Activated CD8-positive, alpha-beta T cell treated with anti-CD3 and anti-CD28 coated beads for 36 hours (primary cell): Measurements from ENCODE around the gene DAAM2. TPM values are rescaled to one million over a fixed set of nuclear protein-coding genes. Genes with fewer than 3 reads are reported as not detected.

Experiments
- ATAC-seq: fragments of 200-7000 bp; cut with Tn5 transposase; one replicate; pipeline ENCODE4 v1.10.0; 2021; ENCODE audit warnings: mild to moderate bottlenecking, moderate library complexity
- CTCF ChIA-PET: fragments of 350-600 bp; sonication (Branson Sonifier 250); formaldehyde crosslinking; loops from one replicate; lab custom pipeline; 2021; ENCODE audit warnings: antibody characterized with exemption; lab: Charles Lee
- POLR2A ChIA-PET: fragments of 350-600 bp; sonication (Branson Sonifier 250); formaldehyde crosslinking; loops from one replicate; lab custom pipeline; 2021; ENCODE audit warnings: antibody characterized with exemption; lab: Charles Lee
- DNase-seq: peaks from one replicate; pipeline ENCODE4 v3.0.0-alpha.2; 2020
- H3K27ac Mint-ChIP-seq: one replicate; pipeline ENCODE4 v1.8.0; 2021; ENCODE audit warnings: mild to moderate bottlenecking, mixed read lengths
- H3K27me3 Mint-ChIP-seq: one replicate; pipeline ENCODE4 v1.8.0; 2021; ENCODE audit warnings: mixed read lengths
- H3K36me3 Mint-ChIP-seq: one replicate; pipeline ENCODE4 v1.8.0; 2021; ENCODE audit warnings: low read depth, mixed read lengths
- H3K4me1 Mint-ChIP-seq: one replicate; pipeline ENCODE4 v1.8.0; 2021; ENCODE audit warnings: low read depth, mixed read lengths
- H3K4me3 Mint-ChIP-seq: one replicate; pipeline ENCODE4 v1.8.0; 2021; ENCODE audit warnings: mild to moderate bottlenecking, moderate library complexity, mixed read lengths
- H3K9me3 Mint-ChIP-seq: one replicate; pipeline ENCODE4 v1.8.0; 2021; ENCODE audit warnings: mixed read lengths
- CTCF ChIP-seq: fragments of 200-600 bp; IDR thresholded peaks from one replicate; pipeline ENCODE4 v1.8.0; 2022; ENCODE audit warnings: antibody characterized with exemption, mild to moderate bottlenecking
- intact Hi-C: fragments of 100-400 bp; cut with micrococcal nuclease; formaldehyde crosslinking; loops from one replicate; pipeline ENCODE4 v1.10.0; 2022
- total RNA-seq, 2 experiments: library from RNA; stranded (reverse); gene quantifications; one replicate each; pipeline ENCODE4 v1.2.3, GENCODE V29; 2021

Gene DAAM2
- total RNA-seq, 2 experiments from 2014 or later: not detected

- Mint-ChIP-seq H3K27me3 (no peaks in the 10 kb centered on the region), H3K9me3 (no peaks in the 10 kb centered on the region), H3K36me3 (no peaks in the 10 kb centered on the region), H3K27ac (no peak overlapping the region), H3K4me1 (no peaks in the 10 kb centered on the region), H3K4me3 (no peak overlapping the region)
- TF ChIP-seq CTCF: no peak
- POLR2A ChIA-PET: no interaction called here
- no peak for DNase-seq
- intact Hi-C loops: no loop called here
- ATAC-seq: no peak
- CTCF ChIA-PET: no interaction called here
These were observed 89.8 kb downstream of the DAAM2 start for GRCh38 chr6:39881851-39882530.

DNA sequence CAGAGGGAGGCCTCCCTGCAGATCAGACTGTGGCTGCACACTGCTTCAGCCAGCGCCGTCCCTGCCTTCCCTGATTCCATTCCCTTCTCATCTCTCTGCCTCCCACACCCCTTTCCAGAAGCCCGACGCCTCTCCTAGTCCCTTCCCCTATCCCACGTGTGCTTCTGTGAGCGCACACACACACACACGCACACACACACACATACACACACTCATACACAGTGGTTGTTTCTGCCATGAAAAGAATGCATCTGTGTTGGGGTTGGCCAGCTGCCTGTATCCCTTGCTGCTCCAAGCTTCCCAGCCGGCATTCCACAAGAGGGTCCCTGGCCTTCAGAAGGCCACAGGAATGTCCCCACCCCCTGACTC is 90.3 kb downstream of the DAAM2 start:
- no peak overlapping the region for H3K27ac Mint-ChIP-seq
- no peaks in the 10 kb centered on the region for H3K27me3 Mint-ChIP-seq
- DNase-seq (no peak), ATAC-seq (no peak)
- no peaks in the 10 kb centered on the region for H3K36me3 Mint-ChIP-seq
- H3K4me1 Mint-ChIP-seq: no peaks in the 10 kb centered on the region
- H3K4me3 Mint-ChIP-seq: no peak overlapping the region
- no peak for TF ChIP-seq CTCF
- POLR2A ChIA-PET: no interaction called here
- CTCF ChIA-PET: interaction anchor here (0.7 kb wide), 1 partner anchor 621 kb away, joined by 3 read pairs; no protein-coding TSS in a partner anchor
- intact Hi-C loops: no loop called here
- no peaks in the 10 kb centered on the region for H3K9me3 Mint-ChIP-seq

DNA sequence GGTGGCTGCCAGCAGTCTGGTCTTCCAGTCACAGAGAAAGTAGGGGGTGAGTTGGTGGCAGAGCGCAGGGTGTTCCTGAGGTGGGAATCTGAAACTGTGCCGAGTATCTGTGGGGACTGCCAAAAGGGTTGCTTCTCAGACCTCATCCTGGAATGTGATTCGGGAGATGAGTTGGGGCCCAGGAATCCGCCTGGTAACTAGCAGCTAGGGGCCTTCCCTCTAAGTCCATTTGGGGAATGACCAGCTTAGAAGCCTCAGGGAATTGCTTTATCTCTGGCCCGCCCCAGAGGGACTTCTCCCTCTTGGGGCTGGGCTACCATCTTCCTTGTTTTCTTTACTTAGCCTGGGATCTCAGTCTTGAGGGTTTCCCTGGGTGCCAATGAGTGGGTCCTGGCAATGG is 92.5 kb downstream of the DAAM2 start:
- H3K27me3 Mint-ChIP-seq: no peaks in the 10 kb centered on the region
- DNase-seq: no peak
- ATAC-seq: no peak
- H3K4me3 Mint-ChIP-seq: no peak overlapping the region
- TF ChIP-seq CTCF: no peak
- no peaks in the 10 kb centered on the region for H3K36me3 Mint-ChIP-seq
- POLR2A ChIA-PET: no interaction called here
- CTCF ChIA-PET: no interaction called here
- no peaks in the 10 kb centered on the region for H3K9me3 Mint-ChIP-seq
- H3K27ac Mint-ChIP-seq: no peak overlapping the region
- no peaks in the 10 kb centered on the region for H3K4me1 Mint-ChIP-seq
- intact Hi-C loops: no loop called here

DNA sequence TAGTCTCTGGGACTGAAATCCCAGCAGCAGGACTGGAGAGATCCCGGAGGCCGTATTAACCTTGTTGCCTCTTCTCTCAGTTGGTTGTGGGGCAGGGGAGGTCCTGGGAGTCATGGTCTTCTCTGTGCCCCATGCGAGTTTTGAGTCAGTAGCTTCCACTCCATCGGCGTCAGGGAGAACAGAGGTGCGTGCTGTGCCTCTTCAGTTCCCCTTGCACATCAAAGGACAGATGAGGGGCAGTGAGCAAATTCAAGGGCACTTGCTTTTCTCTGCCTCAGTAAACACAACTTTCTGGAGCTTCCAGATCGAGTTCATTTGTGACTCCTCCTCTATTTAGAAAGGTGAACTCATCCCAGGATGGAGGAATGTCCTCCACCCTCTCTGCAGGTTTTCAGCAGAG is 93.5 kb downstream of the DAAM2 start:
- ChIA-PET CTCF (interaction anchor here (0.6 kb wide), 1 partner anchor 980 kb away, joined by 3 read pairs; no protein-coding TSS in a partner anchor), POLR2A (no interaction called here)
- no peaks in the 10 kb centered on the region for H3K9me3 Mint-ChIP-seq
- no peaks in the 10 kb centered on the region for H3K36me3 Mint-ChIP-seq
- no peak for DNase-seq
- no peaks in the 10 kb centered on the region for H3K4me1 Mint-ChIP-seq
- H3K27me3 Mint-ChIP-seq: no peaks in the 10 kb centered on the region
- no peak overlapping the region for H3K27ac Mint-ChIP-seq
- no peak overlapping the region for H3K4me3 Mint-ChIP-seq
- no peak for TF ChIP-seq CTCF
- no peak for ATAC-seq
- intact Hi-C loops: no loop called here

- H3K27ac Mint-ChIP-seq: no peak overlapping the region
- H3K27me3 Mint-ChIP-seq: no peaks in the 10 kb centered on the region
- POLR2A ChIA-PET: interaction anchor here (0.8 kb wide), 1 partner anchor 112 kb away, joined by 3 read pairs; no protein-coding TSS in a partner anchor
- intact Hi-C loops: no loop called here
- CTCF ChIA-PET: no interaction called here
- no peak for TF ChIP-seq CTCF
- no peaks in the 10 kb centered on the region for H3K9me3 Mint-ChIP-seq
- DNase-seq: no peak
- no peak overlapping the region for H3K4me3 Mint-ChIP-seq
- no peak for ATAC-seq
- H3K36me3 Mint-ChIP-seq: no peaks in the 10 kb centered on the region
- H3K4me1 Mint-ChIP-seq: no peaks in the 10 kb centered on the region
These were observed 94.7 kb downstream of the DAAM2 start for GRCh38 chr6:39886871-39887270.
